ENCODE measurements around the gene FGD2. TPM values are rescaled to one million over a fixed set of nuclear protein-coding genes. Genes with fewer than 3 reads are reported as not detected.
A peak's percentile ranks its signal among the peaks of the same experiment; 100 is the strongest.

Gene FGD2
- total RNA-seq, 1 donor from 2014 or later = 435 TPM

DNA sequence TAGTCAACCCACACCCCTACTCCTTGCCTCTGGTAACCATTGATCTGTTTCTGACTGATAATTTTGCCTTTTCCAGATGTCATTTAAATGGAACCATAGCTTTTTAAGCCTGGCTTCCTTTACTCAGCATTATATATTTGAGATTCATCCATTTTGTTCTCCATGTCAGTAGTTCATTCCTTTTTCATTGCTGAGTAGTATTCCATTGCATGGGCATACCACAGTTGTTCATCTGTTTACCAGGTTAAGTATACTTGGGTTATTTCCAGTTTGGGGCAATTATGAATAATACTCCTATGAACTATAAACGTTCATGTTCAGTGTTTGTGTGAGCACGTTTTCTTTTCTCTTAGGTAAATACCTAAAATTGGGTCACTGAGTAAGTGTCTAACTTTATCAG, 25.1 kb downstream of the FGD2 start:
- ATAC-seq (ENCODE audit: low read depth) (no peak), DNase-seq (no peak)
- Mint-ChIP-seq H3K4me1 (peaks cover 52% of the 10 kb centered on the region), H3K27ac (peak overlapping the region; percentile 75), H3K9me3 (peaks cover 5% of the 10 kb centered on the region), H3K4me3 (no peak overlapping the region), H3K27me3 (no peaks in the 10 kb centered on the region), H3K36me3 (ENCODE audit: low read depth) (peaks cover 87% of the 10 kb centered on the region)
- TF ChIP-seq, protein P1, sequence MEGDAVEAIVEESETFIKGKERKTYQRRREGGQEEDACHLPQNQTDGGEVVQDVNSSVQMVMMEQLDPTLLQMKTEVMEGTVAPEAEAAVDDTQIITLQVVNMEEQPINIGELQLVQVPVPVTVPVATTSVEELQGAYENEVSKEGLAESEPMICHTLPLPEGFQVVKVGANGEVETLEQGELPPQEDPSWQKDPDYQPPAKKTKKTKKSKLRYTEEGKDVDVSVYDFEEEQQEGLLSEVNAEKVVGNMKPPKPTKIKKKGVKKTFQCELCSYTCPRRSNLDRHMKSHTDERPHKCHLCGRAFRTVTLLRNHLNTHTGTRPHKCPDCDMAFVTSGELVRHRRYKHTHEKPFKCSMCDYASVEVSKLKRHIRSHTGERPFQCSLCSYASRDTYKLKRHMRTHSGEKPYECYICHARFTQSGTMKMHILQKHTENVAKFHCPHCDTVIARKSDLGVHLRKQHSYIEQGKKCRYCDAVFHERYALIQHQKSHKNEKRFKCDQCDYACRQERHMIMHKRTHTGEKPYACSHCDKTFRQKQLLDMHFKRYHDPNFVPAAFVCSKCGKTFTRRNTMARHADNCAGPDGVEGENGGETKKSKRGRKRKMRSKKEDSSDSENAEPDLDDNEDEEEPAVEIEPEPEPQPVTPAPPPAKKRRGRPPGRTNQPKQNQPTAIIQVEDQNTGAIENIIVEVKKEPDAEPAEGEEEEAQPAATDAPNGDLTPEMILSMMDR (IDR thresholded peaks at IDR 0.05) = no peak
- intact Hi-C loops (cut with micrococcal nuclease) = no loop called here
- ChIA-PET CTCF (interaction anchor here (1.5 to 9.5 kb wide), 6 partner anchors 8 to 178 kb away, joined by 3 to 113 read pairs (median 37); partner anchors contain the start of gene PIM1), POLR2A (interaction anchor here (0.9 to 24.7 kb wide), 4 partner anchors 9 to 179 kb away, joined by 3 to 519 read pairs (median 233); partner anchors contain the start of gene PIM1)

DNA sequence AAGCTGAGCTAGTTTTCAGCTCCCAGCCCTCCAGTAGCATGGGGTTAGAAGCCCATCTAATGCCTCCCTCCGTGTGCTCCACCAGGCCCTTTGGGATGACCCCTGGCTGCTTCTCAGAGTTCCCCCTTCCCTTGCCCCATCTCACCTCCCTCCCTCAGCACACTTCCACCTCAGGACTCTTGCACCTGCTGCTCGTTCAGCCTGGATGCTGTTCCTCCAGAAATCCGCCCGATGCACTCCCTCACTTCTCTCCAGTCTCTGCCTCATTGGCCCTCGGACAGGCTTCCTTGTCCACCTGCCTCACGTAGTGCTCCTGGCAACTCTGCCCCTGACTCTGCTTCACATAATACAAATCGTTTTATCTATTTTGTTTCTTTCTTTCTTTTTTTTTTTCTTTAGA, 26.8 kb downstream of the FGD2 start:
- DNase-seq (no peak), ATAC-seq (ENCODE audit: low read depth) (no peak)
- TF ChIP-seq, protein P1 (IDR thresholded peaks at IDR 0.05) = no peak
- Mint-ChIP-seq H3K27me3 (no peaks in the 10 kb centered on the region), H3K36me3 (ENCODE audit: low read depth) (peaks cover 77% of the 10 kb centered on the region), H3K27ac (peak overlapping the region; percentile 80), H3K4me1 (peaks cover 52% of the 10 kb centered on the region), H3K9me3 (peaks cover 5% of the 10 kb centered on the region), H3K4me3 (no peak overlapping the region)
- ChIA-PET CTCF (interaction anchor here (0.7 to 9.5 kb wide), 5 partner anchors 9 to 176 kb away, joined by 3 to 113 read pairs (median 65); partner anchors contain the start of gene PIM1), POLR2A (interaction anchor here (0.8 to 24.7 kb wide), 6 partner anchors 9 to 157 kb away, joined by 3 to 519 read pairs (median 3); partner anchors contain the start of genes PIM1 and PPIL1)
- intact Hi-C loops (cut with micrococcal nuclease) = no loop called here

DNA sequence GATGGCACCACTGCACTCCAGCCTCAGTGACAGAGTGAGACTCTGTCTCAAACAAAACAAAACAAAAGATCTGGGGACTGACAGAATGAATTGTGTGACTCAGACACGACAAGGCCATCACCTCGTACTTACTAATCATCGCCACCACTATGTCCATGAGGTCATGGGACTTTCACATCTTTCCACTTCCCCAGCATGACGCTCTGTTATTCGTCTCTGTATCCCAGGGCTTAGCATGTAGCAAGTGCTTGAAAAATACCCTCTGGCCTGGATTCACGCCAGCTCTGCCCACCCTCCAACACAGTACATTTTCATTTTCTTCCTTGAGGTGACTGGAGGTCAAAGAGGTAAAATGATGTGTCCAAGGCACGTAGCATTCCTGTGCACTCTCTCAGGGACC, 27.8 kb downstream of the FGD2 start:
- Mint-ChIP-seq H3K27ac (peak overlapping the region; percentile 80), H3K9me3 (peaks cover 5% of the 10 kb centered on the region), H3K36me3 (ENCODE audit: low read depth) (peaks cover 75% of the 10 kb centered on the region), H3K4me3 (no peak overlapping the region), H3K4me1 (peaks cover 50% of the 10 kb centered on the region), H3K27me3 (no peaks in the 10 kb centered on the region)
- no peak for DNase-seq
- intact Hi-C loops (cut with micrococcal nuclease) = loop anchor here (1.0 kb wide), 2 partner anchors 15 to 18 kb away; no protein-coding TSS in a partner anchor
- POLR2A ChIA-PET = interaction anchor here (0.6 to 24.7 kb wide), 13 partner anchors 8 to 177 kb away, joined by 3 to 519 read pairs (median 6); partner anchors contain the start of genes C6orf89, FGD2 and PIM1
- peak; percentile 74 for ATAC-seq (ENCODE audit: low read depth)
- TF ChIP-seq, protein P1 (IDR thresholded peaks at IDR 0.05) = no peak
- CTCF ChIA-PET = interaction anchor here (1.5 to 9.5 kb wide), 5 partner anchors 9 to 175 kb away, joined by 3 to 113 read pairs (median 4); no protein-coding TSS in a partner anchor

DNA sequence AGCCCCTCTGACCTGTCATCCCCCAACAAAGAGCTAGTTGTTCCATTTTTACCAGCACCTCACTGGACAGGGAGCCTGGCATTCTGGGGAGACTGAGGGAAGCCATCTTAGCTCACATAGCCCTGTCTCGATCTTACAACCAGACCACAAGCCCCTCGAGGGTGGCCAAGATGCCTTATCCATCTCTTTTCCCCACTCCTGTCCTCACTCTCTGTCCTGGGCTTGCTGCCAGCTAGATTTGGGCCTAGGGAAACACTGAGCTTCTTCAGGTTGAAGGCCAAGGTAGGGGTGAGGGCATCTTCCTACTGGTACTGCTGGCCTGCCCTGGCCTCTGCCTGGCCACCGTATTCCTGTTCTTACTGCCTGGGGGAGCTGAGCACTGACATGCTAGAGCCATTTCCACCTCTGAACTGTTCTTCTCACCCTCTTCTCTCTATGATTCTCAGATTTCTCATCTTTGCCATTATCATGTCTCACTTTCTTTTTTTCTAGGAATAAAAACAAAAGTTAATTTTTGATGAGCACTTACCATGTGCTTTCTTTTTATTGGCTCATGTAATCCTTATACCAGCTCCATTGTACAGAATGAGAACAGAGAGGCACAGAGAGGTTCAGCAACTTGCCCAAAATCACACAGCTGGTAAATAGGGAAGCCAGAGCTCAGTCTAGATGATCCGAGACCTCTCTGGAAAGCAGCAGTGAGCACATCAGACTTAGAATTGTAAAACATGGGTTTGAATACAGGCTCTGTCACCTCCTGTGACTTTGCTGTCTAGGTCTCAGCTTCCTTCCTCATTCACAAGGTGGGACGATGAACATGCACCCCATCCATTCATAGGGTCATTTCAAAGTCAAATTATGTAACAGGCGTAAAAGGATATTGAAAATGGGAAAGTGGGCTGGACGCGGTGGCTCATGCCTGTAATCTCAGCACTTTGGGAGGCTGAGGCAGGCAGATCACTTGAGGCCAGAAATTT, 28.7 kb downstream of the FGD2 start:
- peaks cover 72% of the 10 kb centered on the region for H3K36me3 Mint-ChIP-seq (ENCODE audit: low read depth)
- peak overlapping the region; percentile 15 for H3K4me3 Mint-ChIP-seq
- intact Hi-C loops (cut with micrococcal nuclease) = loop anchor here (1.0 kb wide), 2 partner anchors 16 to 17 kb away; no protein-coding TSS in a partner anchor
- DNase-seq = no peak
- CTCF ChIA-PET = interaction anchor here (0.7 to 9.5 kb wide), 7 partner anchors 10 to 174 kb away, joined by 3 to 113 read pairs (median 3); no protein-coding TSS in a partner anchor
- no peaks in the 10 kb centered on the region for H3K27me3 Mint-ChIP-seq
- peak overlapping the region; percentile 80 for H3K27ac Mint-ChIP-seq
- POLR2A ChIA-PET = interaction anchor here (0.6 to 24.7 kb wide), 17 partner anchors 8 to 258 kb away, joined by 3 to 519 read pairs (median 5); partner anchors contain the start of genes C6orf89, FGD2, MTCH1 and PIM1
- peaks cover 5% of the 10 kb centered on the region for H3K9me3 Mint-ChIP-seq
- H3K4me1 Mint-ChIP-seq = peaks cover 50% of the 10 kb centered on the region
- no peak for ATAC-seq (ENCODE audit: low read depth)
- TF ChIP-seq, protein P1 (IDR thresholded peaks at IDR 0.05) = no peak
